Measurements from ENCODE around the gene DEF6. TPM values are rescaled to one million over a fixed set of nuclear protein-coding genes. Genes with fewer than 3 reads are reported as not detected.

Gene DEF6
- total and polyA plus RNA-seq, 2 of the 13 experiments (the other 11 are each of a cell fraction or from before 2014, with no cell fraction given), result 5.2 to 10.0 TPM

DNA sequence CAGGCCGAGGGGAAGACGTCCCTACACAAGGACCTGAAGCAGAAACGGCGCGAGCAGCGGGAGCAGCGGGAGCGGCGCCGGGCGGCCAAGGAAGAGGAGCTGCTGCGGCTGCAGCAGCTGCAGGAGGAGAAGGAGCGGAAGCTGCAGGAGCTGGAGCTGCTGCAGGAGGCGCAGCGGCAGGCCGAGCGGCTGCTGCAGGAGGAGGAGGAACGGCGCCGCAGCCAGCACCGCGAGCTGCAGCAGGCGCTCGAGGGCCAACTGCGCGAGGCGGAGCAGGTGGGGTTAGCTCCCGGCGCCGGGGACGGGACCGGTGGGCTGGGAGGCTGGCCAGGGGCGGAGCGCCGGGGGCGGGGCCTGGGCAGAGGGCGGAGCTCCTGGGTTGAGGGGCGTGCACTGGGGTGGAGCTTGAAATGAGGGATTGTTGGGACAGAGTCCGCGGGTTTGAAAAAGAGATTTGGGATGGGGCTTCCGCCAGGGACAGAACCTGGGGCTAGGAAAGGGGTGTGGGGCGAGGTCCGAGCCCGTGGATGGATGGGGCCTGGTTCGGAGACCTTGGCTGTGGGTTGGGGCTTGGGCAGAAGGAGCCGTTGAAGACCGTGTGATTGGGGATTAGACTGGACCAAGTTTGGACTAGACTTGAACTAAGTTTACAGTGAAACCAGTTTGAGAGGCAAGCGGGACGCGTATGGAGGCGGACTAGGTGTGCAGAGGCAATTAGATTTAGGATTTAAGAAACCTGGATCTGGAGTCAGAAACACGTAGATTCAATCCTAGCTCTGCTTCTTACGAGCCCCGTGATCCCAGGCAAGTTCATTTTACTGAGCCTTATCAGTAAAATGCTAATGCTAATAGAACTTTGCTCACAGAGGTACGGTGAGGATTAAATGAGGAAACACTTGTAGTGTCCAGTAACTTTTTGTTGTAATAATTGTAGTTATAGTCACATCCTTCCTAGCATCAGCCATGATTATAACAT is 20.9 kb downstream of the DEF6 start (continued):
- TF ChIP-seq ZNF343 (CRISPR knock-in tag; IDR thresholded peaks at IDR 0.05), result peak; percentile 92
- 0 out of 2 replicates have a peak, but pooled peaks have one; percentile 54 for TF ChIP-seq ZNF34 (CRISPR knock-in tag; IDR thresholded peaks at IDR 0.05; ENCODE audit: borderline replicate concordance)
- no peak for TF ChIP-seq ADNP (CRISPR knock-in tag; IDR thresholded peaks at IDR 0.05)
- TF ChIP-seq, protein P1, sequence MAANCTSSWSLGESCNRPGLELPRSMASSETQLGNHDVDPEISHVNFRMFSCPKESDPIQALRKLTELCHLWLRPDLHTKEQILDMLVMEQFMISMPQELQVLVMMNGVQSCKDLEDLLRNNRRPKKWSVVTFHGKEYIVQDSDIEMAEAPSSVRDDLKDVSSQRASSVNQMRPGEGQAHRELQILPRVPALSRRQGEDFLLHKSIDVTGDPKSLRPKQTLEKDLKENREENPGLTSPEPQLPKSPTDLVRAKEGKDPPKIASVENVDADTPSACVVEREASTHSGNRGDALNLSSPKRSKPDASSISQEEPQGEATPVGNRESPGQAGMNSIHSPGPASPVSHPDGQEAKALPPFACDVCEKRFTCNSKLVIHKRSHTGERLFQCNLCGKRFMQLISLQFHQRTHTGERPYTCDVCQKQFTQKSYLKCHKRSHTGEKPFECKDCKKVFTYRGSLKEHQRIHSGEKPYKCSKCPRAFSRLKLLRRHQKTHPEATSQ (CRISPR knock-in tag; IDR thresholded peaks at IDR 0.05; ENCODE audit: borderline replicate concordance), result no peak
- TF ChIP-seq CC2D1A (CRISPR knock-in tag; IDR thresholded peaks at IDR 0.05), result no peak
- TF ChIP-seq ZNF761 (CRISPR knock-in tag; conservative IDR thresholded peaks at IDR 0.05), result peak; percentile 96
- peak; percentile 37; the same call in 1 of the 2 replicates for TF ChIP-seq ZSCAN9 (CRISPR knock-in tag; IDR thresholded peaks at IDR 0.05; ENCODE audit: borderline replicate concordance)
- TF ChIP-seq STAT5B (CRISPR knock-in tag; IDR thresholded peaks at IDR 0.05), result no peak
- TF ChIP-seq, protein P2, sequence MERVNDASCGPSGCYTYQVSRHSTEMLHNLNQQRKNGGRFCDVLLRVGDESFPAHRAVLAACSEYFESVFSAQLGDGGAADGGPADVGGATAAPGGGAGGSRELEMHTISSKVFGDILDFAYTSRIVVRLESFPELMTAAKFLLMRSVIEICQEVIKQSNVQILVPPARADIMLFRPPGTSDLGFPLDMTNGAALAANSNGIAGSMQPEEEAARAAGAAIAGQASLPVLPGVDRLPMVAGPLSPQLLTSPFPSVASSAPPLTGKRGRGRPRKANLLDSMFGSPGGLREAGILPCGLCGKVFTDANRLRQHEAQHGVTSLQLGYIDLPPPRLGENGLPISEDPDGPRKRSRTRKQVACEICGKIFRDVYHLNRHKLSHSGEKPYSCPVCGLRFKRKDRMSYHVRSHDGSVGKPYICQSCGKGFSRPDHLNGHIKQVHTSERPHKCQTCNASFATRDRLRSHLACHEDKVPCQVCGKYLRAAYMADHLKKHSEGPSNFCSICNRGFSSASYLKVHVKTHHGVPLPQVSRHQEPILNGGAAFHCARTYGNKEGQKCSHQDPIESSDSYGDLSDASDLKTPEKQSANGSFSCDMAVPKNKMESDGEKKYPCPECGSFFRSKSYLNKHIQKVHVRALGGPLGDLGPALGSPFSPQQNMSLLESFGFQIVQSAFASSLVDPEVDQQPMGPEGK (CRISPR knock-in tag; IDR thresholded peaks at IDR 0.05), result peak; percentile 55
- no peak for TF ChIP-seq MYNN (CRISPR knock-in tag; IDR thresholded peaks at IDR 0.05; ENCODE audit: low read depth)
- no peak for TF ChIP-seq MBD4 (IDR thresholded peaks at IDR 0.05; ENCODE audit: borderline replicate concordance, low read length)
- TF ChIP-seq, protein P3, sequence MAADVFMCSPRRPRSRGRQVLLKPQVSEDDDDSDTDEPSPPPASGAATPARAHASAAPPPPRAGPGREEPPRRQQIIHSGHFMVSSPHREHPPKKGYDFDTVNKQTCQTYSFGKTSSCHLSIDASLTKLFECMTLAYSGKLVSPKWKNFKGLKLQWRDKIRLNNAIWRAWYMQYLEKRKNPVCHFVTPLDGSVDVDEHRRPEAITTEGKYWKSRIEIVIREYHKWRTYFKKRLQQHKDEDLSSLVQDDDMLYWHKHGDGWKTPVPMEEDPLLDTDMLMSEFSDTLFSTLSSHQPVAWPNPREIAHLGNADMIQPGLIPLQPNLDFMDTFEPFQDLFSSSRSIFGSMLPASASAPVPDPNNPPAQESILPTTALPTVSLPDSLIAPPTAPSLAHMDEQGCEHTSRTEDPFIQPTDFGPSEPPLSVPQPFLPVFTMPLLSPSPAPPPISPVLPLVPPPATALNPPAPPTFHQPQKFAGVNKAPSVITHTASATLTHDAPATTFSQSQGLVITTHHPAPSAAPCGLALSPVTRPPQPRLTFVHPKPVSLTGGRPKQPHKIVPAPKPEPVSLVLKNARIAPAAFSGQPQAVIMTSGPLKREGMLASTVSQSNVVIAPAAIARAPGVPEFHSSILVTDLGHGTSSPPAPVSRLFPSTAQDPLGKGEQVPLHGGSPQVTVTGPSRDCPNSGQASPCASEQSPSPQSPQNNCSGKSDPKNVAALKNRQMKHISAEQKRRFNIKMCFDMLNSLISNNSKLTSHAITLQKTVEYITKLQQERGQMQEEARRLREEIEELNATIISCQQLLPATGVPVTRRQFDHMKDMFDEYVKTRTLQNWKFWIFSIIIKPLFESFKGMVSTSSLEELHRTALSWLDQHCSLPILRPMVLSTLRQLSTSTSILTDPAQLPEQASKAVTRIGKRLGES (CRISPR knock-in tag; IDR thresholded peaks at IDR 0.05; ENCODE audit: borderline replicate concordance), result peak; percentile 50; the same call in 1 of the 2 replicates
- TF ChIP-seq, protein P4, sequence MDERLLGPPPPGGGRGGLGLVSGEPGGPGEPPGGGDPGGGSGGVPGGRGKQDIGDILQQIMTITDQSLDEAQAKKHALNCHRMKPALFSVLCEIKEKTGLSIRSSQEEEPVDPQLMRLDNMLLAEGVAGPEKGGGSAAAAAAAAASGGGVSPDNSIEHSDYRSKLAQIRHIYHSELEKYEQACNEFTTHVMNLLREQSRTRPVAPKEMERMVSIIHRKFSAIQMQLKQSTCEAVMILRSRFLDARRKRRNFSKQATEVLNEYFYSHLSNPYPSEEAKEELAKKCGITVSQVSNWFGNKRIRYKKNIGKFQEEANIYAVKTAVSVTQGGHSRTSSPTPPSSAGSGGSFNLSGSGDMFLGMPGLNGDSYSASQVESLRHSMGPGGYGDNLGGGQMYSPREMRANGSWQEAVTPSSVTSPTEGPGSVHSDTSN (CRISPR knock-in tag; IDR thresholded peaks at IDR 0.05), result no peak
- TF ChIP-seq MBNL3 (CRISPR knock-in tag; conservative IDR thresholded peaks at IDR 0.05), result no peak
- peak; percentile 93 for TF ChIP-seq ZFY (CRISPR knock-in tag; IDR thresholded peaks at IDR 0.05)
- TF ChIP-seq TEAD2 (CRISPR knock-in tag; IDR thresholded peaks at IDR 0.05), result no peak
- no peak for TF ChIP-seq CREB1 (IDR thresholded peaks at IDR 0.05)
- no peak for TF ChIP-seq CREB1 (CRISPR knock-in tag; IDR thresholded peaks at IDR 0.05)
- TF ChIP-seq, protein P5, sequence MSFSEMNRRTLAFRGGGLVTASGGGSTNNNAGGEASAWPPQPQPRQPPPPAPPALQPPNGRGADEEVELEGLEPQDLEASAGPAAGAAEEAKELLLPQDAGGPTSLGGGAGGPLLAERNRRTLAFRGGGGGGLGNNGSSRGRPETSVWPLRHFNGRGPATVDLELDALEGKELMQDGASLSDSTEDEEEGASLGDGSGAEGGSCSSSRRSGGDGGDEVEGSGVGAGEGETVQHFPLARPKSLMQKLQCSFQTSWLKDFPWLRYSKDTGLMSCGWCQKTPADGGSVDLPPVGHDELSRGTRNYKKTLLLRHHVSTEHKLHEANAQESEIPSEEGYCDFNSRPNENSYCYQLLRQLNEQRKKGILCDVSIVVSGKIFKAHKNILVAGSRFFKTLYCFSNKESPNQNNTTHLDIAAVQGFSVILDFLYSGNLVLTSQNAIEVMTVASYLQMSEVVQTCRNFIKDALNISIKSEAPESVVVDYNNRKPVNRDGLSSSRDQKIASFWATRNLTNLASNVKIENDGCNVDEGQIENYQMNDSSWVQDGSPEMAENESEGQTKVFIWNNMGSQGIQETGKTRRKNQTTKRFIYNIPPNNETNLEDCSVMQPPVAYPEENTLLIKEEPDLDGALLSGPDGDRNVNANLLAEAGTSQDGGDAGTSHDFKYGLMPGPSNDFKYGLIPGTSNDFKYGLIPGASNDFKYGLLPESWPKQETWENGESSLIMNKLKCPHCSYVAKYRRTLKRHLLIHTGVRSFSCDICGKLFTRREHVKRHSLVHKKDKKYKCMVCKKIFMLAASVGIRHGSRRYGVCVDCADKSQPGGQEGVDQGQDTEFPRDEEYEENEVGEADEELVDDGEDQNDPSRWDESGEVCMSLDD (CRISPR knock-in tag; IDR thresholded peaks at IDR 0.05; ENCODE audit: borderline replicate concordance), result 0 out of 2 replicates have a peak, but pooled peaks have one; percentile 56

Measured in HepG2 (cell line).